Fibroblast of lung (primary cell): ENCODE measurements around the gene KIAA1671.

ENCODE experiments used
- CTCF ChIP-seq, 2 donors: IDR thresholded peaks in 1 of 2; conservative IDR thresholded peaks in 1 of 2; 1 replicate in 1 of 2; 2 replicates in 1 of 2; pipeline ENCODE4 v1.5.1; 2011 to 2012; ENCODE audit warnings: low read length in 2 of 2, control low read depth in 1 of 2, inconsistent platforms in 1 of 2, low read depth in 1 of 2, mild to moderate bottlenecking in 1 of 2
- EZH2 ChIP-seq: IDR thresholded peaks from 2 replicates; pipeline ENCODE4 v1.5.1; 2012; ENCODE audit warnings: low read length, control low read depth, mild to moderate bottlenecking; ENCODE audit errors: missing control alignments

GRCh38 chr22:25130462-25130861, 177.9 kb downstream of the KIAA1671 start:
- TF ChIP-seq CTCF (conservative IDR thresholded peaks at IDR 0.05 in 1 of 2, IDR thresholded peaks at IDR 0.05 in 1 of 2; ENCODE audit: low read depth in 1 of 2, low read length in 2 of 2) (no peak), EZH2 (no peak)
